DMS53 (cell line): Measurements from ENCODE around the gene CA7.
"Not testable (repeated sequence)": the region's sequence is repeated elsewhere in the genome, so short reads cannot be mapped to it uniquely, and the experiment has no call there.

Source experiments
- DNase-seq: peaks from one replicate; lab custom pipeline; 2025; lab: John Stamatoyannopoulos, UW

CA7 gene

DNA sequence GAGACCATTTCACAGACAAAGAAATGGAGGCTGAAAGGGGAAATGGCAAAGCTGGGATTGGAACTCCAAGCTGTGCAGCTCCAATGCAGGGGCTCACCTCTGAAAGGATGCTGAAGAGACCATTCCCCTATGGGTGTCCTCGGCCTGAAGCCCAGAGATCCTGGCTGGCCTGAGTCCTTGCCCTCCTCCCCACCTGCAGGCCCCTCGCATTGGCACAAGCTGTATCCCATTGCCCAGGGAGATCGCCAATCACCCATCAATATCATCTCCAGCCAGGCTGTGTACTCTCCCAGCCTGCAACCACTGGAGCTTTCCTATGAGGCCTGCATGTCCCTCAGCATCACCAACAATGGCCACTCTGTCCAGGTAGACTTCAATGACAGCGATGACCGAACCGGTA, 2.6 kb downstream of the CA7 start:
- DNase-seq = no peak

GRCh38 chr16:66847533-66848067, 3.4 kb downstream of the CA7 start:
- DNase-seq = no peak

- DNase-seq = no peak
These were observed 4.0 kb downstream of the CA7 start for GRCh38 chr16:66848172-66848571.

DNA sequence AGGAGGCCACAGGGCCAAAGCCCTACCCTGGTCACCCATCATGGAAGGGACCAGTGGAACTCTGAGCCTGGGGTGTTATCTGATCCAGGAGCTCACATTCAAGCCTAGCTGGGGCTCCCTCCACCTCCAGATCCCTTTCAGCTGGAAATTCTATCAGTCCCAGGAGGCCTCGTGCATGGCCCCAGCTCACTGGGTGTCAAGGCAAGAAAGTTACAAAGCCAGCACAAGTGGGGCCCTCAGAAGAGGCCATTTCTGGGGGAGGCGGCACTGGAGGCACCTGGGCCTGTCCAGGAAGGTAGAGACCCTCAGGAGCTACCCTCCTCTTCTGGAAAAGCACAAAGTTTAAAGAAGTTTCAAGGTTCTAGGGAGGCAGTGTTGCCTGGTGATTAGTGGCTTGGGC, 4.8 kb downstream of the CA7 start:
- DNase-seq = no peak

DNA sequence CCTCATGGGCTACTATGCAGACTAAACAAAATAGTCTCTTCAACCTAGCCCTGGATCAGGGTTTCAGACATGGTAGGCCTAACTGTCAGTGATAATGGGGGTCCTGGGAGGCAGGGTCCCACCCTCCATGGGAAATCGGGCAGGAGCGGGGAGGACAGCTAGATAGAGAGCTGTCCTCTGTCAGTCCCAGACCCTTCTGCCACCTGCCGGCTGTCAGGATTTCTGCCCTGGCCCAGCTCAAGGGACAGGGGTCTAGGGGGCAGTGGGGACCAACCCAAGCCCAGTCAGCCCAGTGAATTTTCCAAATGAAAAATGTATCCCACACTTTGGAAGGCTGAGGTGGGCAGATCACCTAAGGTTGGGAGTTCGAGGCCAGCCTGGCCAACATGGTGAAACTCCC, 5.3 kb downstream of the CA7 start:
- DNase-seq = no peak

DNA sequence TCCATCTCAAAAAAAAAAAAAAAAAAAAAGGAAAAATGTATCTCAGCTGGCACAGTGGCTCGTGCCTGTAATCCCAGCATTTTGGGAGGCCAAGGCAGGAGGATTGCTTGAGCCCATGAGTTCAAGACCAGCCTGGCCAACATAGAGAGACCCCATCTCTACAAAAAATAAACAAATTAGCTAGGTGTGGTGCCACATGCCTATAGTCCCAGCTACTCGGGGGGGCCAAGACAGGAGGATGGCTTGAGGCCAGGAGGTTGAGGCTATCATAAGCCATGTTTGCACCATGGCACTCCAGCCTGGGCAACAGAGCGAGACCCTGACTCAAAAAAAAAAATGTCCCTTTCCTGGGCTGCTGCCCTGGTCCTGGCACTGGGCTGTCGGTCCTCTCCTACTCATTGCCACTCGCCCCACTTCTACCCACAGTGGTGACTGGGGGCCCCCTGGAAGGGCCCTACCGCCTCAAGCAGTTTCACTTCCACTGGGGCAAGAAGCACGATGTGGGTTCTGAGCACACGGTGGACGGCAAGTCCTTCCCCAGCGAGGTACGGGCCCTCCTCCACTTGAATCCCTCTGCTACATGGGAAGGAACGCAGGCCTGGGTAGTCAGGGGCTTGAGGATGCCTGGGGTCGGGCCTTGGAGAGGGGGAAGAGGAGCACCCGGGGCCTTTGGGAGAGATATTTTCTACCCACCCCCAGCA, 6.1 kb downstream of the CA7 start:
- no peak for DNase-seq

DNA sequence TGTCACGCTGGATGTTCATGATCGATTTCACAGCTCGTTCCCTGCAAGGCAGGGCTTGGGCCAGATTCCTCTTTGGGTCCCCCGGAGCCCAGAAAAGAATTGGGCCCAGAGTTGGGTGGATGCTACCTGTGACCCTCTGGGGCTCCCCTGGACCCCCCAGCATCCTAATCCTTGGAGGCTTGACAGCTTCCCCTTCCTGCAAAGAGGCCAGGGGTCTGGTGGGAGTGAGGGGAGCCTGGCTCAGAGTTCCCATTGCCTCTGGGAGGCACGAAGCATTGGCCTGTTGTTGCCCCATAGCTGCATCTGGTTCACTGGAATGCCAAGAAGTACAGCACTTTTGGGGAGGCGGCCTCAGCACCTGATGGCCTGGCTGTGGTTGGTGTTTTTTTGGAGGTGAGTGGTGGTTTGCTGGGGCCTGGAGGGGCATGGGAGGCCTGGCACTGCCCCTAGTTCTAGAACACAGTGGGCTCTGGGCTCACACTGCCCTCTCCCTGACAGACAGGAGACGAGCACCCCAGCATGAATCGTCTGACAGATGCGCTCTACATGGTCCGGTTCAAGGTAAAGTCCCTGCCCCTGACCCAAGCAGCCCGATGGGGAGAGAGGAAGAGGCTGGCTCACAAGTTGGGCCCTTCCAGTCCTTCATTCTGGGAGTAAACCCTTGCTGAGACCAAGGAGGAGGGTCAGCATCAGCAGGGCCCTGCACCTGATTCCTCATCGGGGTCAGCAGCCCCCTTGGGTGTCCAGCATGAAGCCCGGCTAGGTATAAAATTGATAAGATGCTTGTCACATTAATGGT, 7.2 kb downstream of the CA7 start:
- DNase-seq = no peak

- DNase-seq = no peak
These were observed 9.3 kb downstream of the CA7 start for GRCh38 chr16:66853261-66854139.

DNA sequence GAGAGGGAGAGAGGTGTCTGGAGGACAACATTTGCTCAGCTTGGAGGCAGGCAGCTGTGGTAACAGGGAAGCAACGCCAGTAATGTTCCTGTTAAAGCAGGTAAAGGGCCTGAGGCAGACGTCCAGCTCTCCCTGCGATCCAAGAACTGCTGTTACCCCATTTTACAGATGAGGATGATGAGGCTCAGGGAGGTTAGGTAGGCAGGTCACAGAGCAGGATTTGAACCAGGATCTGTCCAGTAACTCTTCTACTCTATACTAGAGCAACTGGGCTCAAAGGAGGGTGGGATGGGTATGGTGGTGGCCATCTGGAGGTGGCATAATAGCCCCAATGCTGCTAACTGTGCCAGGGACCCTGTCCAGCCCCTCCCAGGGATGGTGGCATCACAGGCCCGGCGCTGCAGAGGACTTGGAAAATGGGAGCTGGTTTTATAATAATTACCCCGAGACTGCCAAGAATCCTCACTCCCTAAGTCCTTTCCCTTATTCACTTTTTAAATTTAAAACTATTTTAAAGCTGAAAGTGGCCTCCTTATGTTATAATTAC, 12.0 kb downstream of the CA7 start:
- no peak for DNase-seq

GRCh38 chr16:66856801-66857200, 12.6 kb downstream of the CA7 start:
- DNase-seq = no peak

DNA sequence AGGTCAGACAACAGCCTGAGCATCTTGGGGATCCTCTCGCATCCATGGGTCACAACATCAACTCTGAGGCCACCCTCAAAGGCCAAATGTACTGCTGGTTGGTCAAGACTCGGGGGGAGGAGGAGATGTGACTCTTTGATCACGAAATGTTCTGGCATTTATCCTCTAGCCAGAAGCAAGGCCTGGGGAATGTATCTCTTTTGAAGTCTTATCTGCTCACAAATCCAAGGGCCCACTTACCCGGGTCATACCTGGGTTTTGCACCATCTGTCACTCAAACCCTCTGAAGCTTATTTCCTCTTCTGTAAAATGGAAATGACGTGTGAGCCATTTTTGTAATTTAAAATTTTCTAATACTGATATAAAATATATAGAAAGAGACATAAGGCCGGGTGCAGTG, 13.2 kb downstream of the CA7 start:
- no peak for DNase-seq

DNA sequence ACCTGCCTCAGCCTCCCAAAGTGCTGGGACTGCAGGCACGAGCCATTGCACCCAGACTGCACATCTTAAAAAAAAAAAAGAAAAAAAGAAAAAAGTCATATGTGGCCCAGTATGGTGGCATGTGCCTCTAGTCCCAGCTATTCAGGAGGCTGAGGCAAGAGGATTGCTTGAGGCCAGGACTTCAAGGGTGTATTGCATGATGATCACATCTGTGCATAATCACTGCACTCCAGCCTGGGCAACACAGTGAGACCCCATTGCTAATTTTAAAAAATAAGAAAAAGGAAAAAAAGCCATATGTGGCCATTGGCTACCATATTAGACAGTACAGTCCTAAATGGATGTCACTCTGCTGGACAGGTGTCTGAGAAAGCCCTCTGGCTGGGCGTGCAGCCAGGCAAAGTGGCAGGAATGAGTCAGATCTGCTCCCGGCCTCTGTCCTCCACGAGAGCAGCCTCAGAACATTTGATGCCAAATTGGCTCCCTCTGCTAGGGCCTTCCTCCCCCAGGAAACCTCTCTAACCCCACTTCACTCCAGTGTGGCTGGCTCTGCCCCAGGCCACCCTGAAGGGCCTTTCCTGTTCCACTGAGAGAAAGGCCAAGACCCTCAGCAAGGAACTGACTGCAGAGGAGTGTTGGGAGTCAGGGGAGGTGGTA, 14.7 kb downstream of the CA7 start:
- DNase-seq = peak; percentile 80

DNA sequence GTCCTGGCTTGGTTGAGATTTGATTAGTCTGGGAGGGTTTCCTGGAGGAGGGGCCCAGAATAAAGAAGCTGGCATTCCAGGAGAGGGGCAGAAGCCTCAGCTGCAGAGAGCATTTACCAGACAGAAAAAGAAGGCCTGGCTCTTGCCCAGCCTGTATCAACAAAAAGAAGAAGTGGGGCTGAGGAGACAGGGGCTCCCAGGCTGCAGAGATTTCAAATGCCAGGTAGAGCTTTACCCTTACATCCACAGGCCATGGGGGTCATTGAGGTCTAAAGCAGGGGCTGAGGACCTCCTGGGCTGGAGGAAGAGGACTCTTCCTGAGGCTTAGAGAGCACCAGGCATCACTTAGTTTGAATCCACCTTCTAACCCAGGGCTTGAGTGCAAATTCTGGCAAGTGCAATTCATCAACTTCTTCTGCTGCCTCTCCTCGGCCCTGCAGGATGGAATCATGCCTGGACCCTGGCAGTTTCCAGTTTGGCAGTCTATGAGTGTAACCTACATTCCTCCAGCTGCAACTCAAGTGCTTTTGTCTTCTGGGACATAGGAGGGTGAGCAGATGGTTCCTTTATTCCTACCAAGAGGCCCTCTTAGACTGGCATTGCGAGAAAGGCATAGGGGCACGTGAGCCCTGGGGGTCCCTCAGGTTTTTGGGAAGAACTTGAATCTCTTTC, 15.3 kb downstream of the CA7 start:
- no peak for DNase-seq

DNA sequence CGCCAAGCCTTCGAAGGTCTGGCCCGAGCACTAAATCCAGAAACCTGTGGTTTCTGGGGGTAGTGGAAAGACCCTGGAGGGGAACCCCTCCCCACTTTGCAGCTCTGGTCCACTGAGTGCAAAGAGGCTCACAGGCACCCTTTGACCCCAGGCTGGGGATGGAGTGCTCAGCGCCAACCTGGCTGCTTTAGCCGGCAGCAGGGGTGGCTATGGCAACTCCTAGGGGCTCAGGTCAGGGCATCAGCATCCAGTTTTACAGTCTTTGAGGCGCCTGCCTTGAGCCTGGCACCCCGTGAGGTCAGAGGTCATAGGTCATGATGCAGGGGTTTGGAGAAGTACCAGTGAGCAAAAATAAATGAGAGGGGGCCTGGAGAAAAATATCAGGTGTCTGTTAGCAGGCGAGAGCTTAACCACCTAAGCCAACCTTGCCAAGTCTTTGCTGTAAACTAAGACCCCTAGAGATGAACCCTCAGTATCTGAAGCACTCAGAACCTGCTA, 17.9 kb downstream of the CA7 start:
- no peak for DNase-seq

DNA sequence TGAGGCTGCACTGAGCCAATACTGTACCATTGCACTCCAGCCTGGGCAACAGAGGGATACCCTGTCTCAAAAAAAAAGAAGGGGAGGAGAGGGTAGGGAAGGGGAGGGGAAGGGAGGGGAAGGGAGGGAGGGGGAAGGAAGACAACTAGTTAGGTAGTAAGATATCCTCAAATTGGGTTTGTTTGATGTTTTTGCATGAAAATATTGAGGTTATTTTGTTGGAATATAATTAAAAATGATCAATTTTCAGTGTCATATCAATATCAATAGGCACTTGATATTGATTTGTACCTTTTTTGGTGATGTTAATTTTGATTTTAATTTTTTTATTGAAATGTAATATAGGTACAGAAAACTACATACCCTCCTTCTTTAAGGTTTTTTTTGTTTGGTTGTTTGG, 19.5 kb downstream of the CA7 start:
- no peak for DNase-seq

- DNase-seq = no peak
These were observed 25.2 kb downstream of the CA7 start for GRCh38 chr16:66869424-66869823.

GRCh38 chr16:66871363-66871762, 27.1 kb downstream of the CA7 start:
- DNase-seq = not testable (repeated sequence)

- DNase-seq = no peak
These were observed 27.6 kb downstream of the CA7 start for GRCh38 chr16:66871840-66872239.

GRCh38 chr16:66872559-66872942, 28.3 kb downstream of the CA7 start:
- DNase-seq = no peak

GRCh38 chr16:66872943-66873684, 28.9 kb downstream of the CA7 start:
- peak; percentile 91 for DNase-seq
